K562 treated with DMSO at 1 percent for 12 hours (cell line): ENCODE measurements around the gene UNC80. TPM values are rescaled to one million over a fixed set of nuclear protein-coding genes. Genes with fewer than 3 reads are reported as not detected.

Source experiments
- total RNA-seq: library from RNA; unstranded; fragments of 300-600 nt; gene quantifications from 2 replicates; pipeline ENCODE4 v1.2.3, GENCODE V29; 2022; ENCODE audit not compliant: insufficient read depth

Gene UNC80
- total RNA-seq, result not detected in 2 replicates

GRCh38 chr2:209771474-209772289 lies at the start of gene UNC80:
UNC80 (plus strand) TSS chr2:209771832; CDS start chr2:209772073, 241 bp downstream.

GRCh38 chr2:210002158-210003157 lies 230.8 kb downstream of the UNC80 start, which contains the start of gene RPE:
RPE (plus strand) TSS chr2:210002638; CDS start chr2:210002662, 24 bp downstream.

Other genes with a start within 250 kb of the UNC80 start
- gene RPE, start 230.8 kb downstream of the UNC80 start, total RNA-seq, result 6.2 and 18.2 TPM in 2 replicates